ENCODE data around the gene TMEM132A.
A peak's percentile ranks its signal among the peaks of the same experiment; 100 is the strongest.

Gene TMEM132A

DNA sequence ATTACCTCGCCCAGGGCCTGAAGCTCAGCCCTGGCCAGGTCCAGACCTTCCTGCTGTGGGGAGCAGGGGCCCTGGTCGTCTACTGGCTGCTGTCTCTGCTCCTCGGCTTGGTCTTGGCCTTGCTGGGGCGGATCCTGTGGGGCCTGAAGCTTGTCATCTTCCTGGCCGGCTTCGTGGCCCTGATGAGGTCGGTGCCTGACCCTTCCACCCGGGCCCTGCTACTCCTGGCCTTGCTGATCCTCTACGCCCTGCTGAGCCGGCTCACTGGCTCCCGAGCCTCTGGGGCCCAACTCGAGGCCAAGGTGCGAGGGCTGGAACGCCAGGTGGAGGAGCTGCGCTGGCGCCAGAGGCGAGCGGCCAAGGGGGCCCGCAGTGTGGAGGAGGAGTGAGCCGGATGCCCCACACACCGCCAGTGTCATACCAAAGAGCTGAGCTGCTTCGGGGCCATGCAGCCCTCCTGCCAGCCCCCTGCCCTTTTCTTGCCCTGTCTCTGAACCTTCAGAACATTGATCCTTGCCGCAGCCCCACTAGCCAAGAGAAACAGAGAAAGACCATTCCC lies 2.4 kb upstream of the TMEM132A start:
- no peak for DNase-seq

DNA sequence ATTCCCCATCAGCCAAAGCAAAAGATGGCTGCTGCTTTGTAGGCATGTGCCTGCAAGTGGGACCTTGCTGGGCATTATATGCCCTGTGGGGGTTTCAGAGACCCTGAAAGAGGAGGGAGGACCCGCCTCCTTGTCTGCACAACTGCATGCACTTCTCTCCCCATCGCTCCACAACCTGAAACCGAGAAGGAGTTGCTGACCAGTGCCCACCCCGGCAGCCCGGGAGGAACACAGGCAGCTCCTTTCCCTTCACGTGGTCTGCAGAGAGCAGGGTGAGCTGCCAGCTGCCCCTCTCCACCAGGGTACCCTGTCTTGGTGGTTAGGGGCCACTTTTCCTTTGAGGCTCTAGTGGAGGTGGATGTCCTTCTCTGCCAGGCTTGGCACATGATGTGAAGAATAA lies 1.4 kb upstream of the TMEM132A start:
- no peak for DNase-seq

DNA sequence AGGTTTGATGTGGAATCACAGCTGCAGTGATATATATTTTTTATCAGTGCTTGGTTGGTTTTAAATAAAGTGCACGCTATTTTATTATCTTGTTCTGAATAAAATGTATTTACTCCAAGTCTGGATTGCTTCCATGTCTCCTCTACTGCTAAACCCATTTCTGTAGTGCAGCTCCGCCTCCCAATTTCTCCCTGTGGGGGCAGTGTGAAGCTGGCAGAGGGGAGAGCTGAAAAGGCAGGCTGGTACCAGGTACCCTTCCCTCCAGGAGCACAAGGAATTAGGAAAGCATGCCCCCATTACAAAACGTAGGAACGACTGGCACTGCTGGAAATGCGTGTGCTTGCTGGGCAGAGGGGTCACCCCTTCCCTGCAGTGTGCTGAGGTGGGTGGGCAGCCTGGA lies 934 bp upstream of the TMEM132A start:
- DNase-seq = peak in 1 of 14 donors; percentile 23

DNA sequence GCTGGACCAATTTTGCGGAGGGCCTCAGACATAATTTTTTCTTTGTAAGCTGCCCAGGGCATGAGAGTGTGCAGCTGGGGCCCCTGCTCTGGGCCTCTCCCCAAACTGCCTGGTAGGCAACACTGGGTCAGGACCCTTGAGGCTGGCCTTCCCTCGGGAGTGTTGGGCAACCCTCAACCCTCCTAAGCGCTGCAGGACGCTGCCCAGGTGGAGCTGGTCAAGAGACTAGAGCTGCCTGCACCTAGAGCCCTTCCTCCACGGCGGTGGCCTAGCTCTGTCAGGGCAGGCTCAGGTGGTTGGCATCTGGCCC lies 505 bp upstream of the TMEM132A start:
- no peak for DNase-seq

DNA sequence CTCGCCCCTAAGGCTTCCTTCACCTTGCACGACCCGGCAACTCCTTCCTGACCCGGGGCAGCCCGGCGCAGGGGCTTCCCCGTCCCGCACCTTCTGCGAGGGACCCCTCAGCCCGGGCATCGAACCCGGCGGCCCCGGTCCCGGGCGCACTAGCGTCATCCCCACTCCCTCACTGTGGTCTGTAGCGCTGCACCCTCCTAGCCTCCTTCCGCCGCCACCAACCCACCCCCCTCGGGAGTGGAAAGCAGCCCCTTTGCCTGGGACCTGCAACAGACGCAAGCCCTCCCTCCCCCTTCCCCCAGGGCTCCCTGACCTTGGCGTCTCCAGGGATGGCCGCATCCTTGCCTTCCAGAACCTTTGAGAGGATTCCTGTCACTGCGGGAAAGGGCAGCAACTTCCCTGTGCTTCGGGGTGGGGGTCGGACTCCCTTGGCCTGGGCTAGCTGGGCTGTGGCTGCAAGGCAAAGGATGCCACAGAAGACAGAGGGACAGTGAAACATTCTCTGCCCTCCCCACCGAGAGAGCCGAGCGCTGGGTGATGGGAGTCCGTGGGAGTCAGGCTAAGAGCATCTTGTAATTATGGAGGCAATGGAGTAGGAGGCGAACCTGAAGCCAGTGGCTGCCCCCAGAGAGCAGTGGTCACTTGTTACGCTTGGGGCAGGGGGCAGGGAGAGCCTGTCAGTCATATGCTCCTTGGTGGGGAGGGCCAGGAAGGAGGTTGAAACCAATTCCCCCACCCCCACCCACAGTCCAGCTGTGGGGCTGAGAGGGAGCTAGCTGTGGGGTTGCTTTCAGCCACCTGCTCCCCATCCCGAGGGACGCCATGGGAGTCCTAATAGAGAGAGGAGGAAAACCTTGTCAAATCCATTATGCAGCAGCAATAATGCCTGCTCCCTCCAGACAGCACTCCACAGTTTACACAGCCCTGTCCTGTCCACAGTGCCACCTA lies 920 bp downstream of the TMEM132A start:
- DNase-seq = peak in 3 of 14 donors; percentile 20 to 23 (median 23)

DNA sequence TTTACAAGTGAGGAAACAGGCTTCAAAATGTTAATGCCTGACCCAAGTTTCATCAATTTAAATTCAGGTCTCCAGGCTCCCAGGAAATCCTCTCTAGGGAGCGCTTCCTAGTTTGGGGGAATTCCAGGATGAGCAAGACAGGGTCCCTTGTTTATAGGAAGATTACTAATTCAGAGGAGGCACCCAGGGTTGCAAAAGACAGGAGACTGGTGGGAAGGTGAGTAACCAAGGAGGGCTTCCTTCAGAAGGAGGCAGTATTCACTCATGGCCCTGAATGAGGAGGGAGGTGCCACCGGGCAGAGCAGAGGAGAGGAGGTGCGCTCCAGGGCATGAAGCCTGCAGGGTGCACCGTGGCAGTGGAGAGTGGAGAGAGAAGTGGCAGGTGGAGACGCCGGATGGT lies 1.6 kb downstream of the TMEM132A start:
- peak in 2 of 14 donors; percentile 17 to 33 for DNase-seq

DNA sequence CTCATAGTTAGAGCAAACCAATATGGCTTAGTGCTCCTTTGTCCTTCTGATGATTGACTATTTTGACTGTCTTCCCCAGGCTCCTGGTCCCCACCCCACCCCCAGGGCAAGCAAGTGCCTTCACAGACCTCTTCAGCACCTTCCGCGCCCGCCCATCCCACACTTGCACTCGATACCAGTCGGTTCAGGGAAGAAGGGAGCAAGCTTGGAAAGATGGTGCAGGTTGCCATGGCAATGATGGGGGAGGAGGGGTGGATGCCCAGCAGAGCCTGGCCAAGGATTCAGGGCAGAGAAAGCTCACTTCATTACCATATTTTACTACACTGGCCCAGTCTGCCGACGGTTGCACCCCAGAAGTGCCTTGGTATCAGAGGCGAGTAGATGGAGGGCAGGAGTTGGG lies 2.2 kb downstream of the TMEM132A start:
- DNase-seq = peak in 6 of 14 donors; percentile 14 to 68 (median 37)

DNA sequence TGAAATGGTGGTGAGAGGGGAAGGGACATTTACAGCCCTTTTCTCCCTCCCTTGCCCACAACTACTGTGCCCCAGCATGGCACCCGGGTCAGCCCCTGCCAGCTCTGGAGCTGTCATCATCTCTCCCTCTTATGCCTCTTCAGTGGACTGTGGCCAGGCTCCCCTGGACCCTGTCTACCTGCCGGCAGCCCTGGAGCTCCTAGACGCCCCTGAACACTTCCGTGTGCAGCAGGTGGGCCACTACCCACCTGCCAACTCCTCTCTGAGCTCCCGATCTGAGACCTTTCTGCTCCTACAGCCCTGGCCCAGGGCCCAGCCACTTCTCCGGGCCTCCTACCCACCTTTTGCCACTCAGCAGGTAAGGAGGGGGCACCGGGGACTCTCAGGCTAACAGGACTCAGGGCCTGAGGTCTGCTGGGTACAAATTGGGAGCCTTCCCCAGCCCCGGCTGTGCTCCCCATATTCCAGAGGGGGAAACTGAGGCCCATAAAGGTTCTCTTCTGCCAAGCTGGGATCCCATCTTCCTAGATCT lies 2.9 kb downstream of the TMEM132A start:
- no peak for DNase-seq

DNA sequence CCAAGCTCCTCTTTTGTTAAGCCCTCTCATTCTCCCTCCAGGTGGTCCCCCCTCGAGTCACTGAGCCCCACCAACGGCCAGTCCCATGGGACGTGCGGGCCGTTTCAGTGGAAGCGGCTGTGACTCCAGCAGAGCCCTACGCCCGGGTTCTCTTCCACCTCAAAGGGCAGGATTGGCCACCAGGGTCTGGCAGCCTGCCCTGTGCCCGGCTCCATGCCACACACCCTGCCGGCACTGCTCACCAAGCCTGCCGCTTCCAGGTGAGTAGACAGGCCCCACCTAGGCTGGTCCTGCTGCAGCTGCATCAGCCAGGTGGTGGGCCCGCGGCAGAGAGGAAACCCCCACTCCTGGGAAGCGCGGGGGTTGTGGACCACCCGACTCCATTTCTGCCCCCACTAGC lies 3.3 kb downstream of the TMEM132A start:
- DNase-seq = peak in 1 of 14 donors; percentile 8

DNA sequence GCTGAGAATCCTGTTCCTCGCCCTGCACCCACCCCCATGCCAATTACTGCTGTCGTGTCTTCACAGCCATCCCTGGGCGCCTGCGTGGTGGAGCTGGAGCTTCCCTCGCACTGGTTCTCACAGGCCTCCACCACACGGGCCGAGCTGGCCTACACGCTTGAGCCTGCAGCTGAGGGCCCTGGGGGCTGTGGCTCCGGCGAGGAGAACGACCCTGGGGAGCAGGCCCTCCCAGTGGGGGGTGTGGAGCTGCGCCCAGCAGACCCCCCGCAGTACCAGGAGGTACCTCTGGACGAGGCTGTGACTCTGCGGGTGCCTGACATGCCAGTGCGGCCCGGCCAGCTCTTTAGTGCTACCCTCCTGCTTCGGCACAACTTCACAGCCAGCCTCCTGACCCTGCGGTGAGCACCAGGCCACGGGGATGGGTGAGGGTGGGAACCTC lies 4.3 kb downstream of the TMEM132A start:
- no peak for DNase-seq

DNA sequence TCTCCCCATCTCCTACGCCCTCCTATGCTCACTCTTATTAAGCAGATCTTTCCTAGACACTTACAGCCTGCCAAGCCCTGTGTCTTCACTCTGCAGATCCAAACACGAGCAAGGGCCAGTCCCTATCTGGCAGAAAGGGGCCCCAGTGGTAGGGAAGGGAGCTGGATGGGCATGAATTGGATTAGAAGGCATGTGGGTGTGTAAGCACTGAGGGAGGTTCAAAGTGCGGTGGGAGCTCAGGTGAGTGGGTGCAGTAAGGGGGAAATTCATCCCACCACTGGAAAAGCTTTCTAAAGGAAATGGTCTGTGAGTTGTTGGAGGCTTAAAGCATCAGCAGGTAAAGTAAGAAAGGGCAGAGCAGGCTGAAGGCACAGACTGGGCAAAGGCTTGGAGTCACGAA lies 5.5 kb downstream of the TMEM132A start:
- DNase-seq = no peak

DNA sequence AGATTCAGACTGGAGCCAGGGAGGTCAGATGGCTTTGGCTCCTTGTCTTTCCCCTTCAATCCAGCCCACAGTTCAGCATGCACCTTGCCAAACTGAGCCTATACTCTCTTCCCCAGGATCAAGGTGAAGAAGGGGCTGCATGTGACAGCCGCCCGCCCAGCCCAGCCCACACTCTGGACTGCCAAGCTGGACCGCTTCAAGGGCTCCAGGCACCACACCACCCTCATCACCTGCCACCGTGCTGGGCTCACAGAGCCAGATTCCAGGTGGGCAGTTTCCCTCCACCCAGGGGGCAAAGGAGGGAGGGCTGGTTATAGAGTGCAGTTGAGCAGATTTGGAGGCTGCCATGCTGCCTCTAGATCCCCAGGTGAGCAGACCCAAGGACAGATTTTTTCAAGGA lies 6.1 kb downstream of the TMEM132A start:
- no peak for DNase-seq

DNA sequence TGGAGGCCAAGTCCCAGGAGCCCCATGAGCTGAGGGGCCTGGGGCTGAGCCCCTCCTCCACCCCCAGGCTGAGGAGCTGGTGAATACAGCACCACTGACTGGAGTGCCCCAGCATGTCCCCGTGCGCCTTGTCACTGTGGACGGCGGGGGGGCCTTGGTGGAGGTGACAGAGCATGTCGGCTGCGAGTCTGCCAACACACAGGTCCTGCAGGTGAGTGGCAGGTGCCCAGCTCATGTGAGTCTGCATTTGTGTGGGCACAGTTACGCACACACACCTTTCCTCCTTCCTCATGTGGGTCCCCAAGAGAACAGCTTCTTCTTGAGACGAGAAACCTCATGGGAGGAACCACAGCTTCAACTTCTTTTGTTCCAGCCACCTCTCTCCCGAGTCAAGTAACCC lies 7.7 kb downstream of the TMEM132A start:
- no peak for DNase-seq

DNA sequence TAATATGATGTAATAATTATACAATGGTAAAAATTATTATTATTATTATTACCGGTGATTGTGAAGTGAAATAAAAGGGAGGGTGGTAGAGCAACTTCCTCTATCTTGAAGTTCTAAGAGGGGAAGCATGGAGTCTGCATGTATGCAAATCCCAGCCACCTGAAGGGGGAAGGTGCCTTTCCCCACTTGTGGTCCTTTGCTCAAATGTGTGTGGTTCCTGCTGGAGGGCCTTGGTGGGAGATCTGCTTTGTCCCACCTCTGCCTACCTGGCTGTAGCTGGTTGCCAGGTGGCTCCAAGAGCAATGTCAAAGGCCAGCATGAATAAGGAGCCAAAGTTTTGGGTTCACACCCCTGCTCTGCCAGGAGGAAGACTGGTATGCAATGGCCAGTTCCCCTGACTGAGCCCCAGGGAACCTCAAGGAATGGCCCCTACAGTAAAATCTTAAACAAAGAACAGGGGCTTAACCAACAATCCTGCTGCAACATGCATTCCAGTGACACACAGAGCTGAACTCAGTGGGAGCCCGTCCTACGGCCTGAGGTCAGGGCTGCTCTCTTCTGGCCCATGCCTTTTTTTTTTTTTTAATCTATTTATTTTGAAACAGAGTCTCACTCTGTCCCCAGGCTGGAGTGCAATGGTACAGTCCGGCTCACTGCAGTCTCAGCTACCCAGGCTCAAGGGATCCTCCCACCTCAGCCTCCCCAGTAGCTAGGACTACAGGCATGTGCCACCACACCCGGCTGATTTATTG lies 8.5 kb downstream of the TMEM132A start:
- DNase-seq = no peak

DNA sequence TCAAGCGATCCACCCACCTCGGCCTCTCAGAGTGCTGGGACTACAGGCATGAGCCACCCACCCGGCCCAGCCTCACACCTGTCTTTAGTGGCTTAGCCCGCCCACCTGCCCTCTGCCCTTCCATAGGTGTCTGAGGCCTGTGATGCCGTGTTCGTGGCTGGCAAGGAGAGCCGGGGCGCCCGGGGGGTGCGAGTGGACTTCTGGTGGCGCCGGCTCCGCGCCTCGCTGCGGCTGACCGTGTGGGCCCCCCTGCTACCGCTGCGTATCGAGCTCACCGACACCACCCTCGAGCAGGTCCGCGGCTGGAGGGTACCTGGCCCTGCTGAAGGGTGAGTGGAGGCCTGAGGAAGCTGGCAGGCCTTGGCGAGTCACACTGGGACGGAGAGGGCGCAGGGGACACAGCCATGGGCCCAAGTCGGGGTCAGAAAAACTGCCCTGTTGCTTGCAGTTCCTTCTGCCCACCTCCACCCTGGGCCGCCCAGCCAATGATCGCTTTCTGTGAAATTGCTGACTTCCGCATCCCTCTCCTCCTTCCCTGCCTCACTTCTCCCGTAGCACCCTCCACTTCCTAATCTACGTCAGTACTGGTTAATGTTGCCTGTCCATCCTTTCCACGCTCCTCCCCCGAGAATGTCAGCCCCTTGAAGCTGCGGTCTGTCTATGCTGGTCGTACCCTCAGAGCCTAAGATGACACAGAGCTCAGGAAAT lies 9.3 kb downstream of the TMEM132A start:
- DNase-seq = no peak

DNA sequence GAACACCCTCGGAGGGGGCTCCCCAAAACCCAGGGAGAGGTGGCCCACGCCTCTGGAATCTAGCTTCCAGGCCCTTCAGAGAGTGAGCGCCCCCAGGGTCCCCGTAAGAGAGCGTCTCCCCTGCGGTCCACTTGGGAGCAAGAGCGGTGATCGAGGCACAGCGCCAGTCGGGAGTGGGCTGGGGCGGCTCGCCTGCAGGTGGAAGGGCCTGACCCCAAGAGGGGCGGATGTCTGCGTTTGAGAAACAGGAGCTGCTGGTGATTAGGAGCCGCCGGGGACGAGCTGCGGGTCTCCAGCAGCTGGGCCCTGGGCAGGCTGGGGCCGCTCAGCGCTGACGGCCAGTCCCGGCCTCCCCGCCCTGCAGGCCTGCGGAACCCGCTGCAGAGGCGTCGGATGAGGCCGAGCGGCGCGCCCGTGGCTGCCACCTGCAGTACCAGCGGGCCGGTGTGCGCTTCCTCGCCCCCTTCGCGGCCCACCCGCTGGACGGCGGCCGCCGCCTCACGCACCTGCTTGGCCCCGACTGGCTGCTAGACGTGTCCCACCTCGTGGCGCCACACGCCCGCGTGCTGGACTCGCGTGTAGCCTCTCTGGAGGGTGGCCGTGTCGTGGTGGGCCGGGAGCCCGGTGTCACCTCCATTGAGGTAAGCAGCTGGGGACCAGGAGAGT lies 10.0 kb downstream of the TMEM132A start:
- DNase-seq = no peak

DNA sequence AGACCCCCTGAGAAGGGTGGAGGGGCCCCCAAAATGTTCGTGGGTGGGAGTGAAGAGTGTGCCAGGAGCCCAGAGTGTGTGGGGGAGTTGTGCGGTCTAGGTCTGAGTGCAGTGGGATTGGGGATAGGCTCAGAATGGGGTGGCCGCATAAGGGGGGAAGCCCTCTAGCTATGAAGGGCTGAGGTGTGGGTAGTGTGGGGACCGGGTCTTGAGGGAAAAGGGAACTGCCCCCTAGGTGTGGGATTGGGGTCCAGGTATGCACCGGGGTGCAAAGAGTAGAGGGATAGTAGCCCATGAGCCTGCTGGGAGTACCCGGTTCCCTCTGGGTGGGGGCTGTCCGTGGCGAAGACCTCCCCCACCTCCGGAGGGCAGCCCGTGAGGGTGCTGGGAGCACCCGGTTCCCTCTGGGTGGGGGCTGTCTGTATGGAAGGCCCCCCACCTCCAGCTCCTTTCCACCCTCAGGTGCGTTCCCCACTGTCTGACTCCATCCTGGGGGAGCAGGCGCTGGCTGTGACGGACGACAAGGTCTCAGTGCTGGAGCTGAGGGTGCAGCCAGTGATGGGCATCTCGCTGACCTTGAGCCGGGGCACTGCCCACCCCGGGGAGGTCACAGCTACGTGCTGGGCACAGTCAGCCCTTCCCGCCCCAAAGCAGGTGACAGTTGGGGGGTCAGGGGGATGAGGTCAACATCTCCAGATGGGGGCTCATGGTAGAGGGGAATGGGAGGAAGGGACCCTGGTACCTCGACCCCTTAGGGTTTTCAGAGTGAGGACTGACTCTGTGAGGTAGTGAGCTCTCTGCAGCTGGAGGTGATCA lies 10.7 kb downstream of the TMEM132A start:
- no peak for DNase-seq

DNA sequence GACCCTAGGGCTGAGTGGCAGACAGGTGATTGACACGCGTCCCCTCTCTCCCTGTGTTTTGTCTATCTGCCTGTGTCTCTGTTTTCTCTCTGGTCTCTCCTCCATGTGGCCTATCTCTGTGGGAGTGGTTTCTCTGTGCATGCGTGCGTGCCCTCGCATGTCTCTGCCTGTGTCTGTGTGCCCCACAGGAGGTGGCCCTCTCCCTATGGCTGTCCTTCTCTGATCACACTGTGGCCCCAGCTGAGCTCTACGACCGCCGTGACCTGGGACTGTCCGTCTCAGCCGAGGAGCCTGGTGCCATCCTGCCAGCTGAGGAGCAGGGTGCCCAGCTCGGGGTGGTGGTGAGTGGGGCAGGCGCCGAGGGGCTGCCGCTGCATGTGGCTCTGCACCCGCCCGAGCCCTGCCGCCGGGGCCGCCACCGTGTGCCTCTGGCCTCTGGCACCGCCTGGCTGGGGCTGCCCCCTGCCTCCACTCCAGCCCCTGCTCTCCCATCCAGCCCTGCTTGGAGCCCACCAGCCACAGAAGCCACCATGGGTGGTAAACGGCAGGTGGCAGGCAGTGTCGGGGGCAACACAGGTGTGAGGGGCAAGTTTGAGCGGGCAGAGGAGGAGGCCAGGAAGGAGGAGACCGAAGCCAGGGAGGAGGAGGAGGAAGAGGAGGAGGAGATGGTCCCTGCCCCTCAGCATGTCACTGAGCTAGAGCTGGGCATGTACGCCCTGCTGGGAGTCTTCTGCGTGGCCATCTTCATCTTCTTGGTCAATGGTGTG lies 11.6 kb downstream of the TMEM132A start:
- no peak for DNase-seq

DNA sequence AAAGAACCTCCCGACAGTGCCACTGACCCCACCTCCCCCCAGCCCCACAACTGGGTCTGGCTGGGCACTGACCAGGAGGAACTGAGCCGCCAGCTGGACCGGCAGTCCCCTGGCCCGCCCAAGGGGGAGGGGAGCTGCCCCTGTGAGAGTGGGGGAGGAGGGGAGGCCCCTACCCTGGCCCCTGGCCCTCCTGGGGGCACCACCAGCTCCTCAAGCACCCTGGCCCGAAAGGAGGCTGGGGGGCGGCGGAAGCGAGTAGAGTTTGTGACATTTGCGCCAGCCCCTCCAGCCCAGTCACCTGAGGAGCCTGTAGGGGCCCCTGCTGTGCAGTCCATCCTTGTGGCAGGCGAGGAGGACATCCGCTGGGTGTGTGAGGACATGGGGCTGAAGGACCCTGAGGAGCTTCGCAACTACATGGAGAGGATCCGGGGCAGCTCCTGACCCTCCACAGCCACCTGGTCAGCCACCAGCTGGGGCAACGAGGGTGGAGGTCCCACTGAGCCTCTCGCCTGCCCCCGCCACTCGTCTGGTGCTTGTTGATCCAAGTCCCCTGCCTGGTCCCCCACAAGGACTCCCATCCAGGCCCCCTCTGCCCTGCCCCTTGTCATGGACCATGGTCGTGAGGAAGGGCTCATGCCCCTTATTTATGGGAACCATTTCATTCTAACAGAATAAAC lies 12.3 kb downstream of the TMEM132A start:
- no peak for DNase-seq

DNA sequence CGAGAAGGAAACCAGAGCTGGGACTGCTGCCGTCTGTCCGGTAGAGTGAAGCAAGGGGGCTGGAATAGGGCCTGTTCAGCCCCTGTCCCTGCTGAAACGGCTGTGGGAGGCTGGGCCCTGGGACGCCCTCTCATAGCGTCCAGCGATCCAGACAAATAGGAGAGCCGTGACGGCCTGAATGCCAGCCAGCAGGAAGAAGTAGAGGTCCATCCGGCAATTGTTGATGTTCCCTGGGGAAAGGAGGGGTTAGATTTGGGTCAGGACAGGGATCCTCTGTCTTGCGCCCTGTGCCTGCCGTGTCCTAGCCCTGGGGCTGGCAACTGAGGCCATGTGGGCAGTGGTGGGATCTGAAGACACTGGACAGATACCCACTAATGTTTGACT lies 12.9 kb downstream of the TMEM132A start:
- no peak for DNase-seq
